Stimulated activated CD4-positive, alpha-beta T cell treated with anti-CD3 and anti-CD28 coated beads, Interleukin-4, amount 100 ng/mL, for 24 hours (primary cell): ENCODE data around the gene RPRD1B.

ENCODE experiments used
- DNase-seq: peaks from one replicate; pipeline ENCODE4 v3.0.0-alpha.2; 2020

The RPRD1B gene

GRCh38 chr20:38033330-38034107 is at the start of gene RPRD1B, which contains the start of gene TTI1:
TSS of gene RPRD1B (plus strand) at chr20:38033746. CDS start at chr20:38033948, 202 bp downstream.
TSS of gene TTI1 (minus strand) at chr20:38033456. CDS start at chr20:38013816, 19,640 bp downstream.
- peak; percentile 90 for DNase-seq

GRCh38 chr20:37984018-37984785 is 49.3 kb upstream of the RPRD1B start:
- no peak for DNase-seq

- no peak for DNase-seq
These were observed 47.3 kb upstream of the RPRD1B start for GRCh38 chr20:37986044-37986858.

GRCh38 chr20:37986873-37987601 is 46.5 kb upstream of the RPRD1B start:
- DNase-seq = no peak

GRCh38 chr20:37987602-37988290 is 45.8 kb upstream of the RPRD1B start:
- no peak for DNase-seq

GRCh38 chr20:37988306-37988954 is 45.1 kb upstream of the RPRD1B start:
- DNase-seq = no peak

- no peak for DNase-seq
These were observed 43.8 kb upstream of the RPRD1B start for GRCh38 chr20:37989601-37990295.

GRCh38 chr20:37990571-37991151 is 42.9 kb upstream of the RPRD1B start:
- peak; percentile 61 for DNase-seq

DNA sequence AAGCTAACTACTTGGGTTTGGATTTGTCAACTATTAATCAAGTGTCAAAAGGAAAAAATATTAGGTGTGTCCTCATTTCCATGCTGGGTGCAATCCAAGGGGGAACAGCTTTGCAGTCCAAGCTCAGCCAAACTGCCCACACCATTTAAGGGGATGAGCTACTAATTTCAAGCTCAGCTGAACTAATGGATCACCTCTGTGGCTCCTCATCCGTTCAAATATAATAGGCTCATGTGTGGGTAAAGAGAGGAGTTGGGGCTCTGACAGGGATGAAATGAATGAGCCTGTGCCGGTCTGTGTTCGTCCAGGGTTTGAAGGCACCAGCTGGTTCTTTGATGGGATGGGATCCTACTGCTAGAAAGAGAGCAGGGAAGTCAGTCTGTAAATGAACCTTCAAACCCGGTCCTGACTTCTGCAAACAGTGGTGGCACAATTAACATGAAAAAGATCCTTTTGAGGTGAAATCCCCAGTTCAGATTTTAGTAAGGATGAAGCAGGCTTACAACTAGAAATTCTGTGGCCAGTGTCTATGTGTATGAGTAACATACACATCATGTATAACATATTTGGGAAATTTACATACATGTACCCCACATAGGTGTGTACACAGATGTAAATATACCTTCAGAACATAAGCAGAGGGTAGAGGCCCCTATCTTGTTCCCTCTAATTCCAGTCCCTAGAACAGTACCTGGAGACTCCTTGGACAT is 42.2 kb upstream of the RPRD1B start:
- no peak for DNase-seq

DNA sequence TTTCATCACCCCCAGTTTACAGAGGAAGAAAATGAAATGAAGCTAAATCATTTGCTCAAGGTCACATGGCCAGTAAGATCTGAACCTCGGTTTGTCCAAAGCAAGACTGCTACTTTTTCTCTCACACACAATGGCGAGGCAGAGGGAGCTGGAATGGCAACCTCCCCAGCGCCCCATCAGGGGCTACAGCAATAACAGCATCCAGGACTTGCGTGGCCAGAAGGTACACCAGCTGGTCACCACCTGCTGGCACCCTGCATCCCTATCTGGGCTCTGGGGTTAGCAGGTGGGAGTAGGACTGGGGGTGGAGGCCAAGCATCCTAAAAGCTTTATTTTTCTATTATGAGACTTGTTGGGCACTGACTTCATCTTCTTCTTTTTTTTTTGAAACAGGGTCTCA is 41.6 kb upstream of the RPRD1B start:
- no peak for DNase-seq

DNA sequence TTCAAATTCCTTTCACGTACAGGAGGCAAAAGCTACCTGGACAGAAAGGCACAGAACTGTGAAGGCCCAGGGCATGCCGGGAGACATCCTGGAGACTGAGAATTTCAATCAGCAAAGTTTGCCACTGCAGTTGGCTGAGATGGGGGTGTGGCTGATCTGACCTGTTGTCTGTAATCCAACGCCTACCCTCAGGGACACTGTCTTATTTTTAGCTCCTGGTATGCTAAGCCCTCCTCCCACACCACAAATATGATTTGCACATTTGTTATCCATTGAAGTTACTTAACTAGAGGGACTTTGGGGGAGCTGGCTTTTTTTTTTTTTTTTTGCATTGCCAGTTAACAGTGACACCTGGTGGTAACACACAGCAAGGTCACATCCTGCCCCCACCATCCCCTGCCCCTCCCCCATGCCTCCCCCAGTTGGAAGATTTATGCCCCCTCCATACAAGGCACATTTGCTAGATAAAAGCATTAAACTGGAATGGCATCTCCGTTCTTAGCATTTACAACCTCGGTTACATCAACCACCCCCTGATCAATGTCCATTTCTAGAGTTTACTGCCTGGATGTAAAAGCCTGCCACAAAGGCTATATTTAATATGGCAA is 40.6 kb upstream of the RPRD1B start:
- peak; percentile 10 for DNase-seq

DNA sequence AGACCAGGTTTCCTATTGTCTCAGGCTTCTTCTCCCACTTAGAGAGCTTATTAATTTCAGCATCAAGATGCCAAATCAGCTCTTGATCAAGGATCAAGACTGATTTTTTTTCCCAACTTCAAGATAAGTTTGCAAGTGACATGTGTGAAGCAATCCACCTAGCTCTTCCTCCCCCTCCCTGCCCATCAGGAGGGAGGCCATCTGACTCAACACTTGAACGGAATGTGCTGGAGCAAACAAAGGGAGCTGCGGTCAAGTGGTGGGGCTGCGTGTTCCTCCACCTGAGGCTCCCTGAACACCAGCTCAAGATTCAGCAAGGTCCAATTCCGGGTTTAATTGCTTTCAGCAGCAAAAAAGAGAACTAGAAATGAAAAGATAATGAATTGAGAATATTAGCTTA is 39.0 kb upstream of the RPRD1B start:
- DNase-seq = no peak

DNA sequence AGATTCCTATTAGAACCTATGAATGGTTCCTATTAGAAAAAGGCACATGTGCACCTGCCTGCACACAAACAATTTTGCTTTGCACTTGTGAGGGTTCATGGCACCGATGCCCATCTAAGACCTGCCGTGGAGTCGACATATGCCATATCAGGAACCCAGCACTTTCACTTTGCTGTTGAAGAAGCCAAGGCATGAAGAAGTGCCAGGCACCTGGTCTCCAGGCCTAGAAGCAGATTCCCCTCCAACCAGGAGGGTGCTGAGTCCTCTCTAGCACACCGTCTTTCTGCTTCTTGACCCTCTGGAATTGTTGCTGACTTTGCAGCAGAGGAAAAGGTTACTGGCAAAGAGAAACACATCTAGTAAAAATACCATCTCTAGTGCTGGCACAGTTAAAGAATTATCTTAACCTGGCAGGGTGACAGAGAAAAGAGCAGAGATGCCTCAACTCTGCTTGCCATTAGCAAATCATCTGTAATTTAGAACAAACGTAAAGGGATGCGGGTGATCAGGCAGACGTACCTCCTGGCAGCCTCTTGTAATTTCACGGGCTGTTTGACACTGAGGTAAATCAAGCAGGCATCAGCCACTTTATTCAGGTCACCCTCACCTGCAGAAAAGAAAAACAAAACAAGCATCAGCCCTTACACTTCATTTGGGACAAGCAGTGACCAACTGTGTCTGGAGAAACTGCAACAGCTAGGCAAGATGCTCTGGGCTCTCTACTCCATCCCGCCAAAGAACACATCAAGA is 37.5 kb upstream of the RPRD1B start:
- no peak for DNase-seq

DNA sequence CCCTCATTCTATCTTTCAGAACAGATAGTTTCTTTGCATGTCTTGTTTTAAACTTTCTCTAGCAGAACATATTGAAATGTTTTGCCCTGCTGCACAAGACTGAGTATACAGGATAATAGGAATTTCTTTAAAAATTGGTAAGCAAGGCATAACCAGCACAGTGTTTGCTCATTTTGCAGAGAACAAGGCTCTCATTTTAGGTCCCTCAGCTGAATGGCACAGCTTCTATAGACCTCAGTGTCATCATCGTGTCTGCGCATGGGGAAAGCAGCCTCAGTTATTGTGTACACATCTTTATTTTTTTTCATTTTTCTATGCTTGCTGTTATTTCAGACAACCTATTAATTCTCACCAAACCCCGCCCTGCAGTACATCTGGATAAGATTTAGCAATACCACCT is 36.0 kb upstream of the RPRD1B start:
- DNase-seq = no peak

DNA sequence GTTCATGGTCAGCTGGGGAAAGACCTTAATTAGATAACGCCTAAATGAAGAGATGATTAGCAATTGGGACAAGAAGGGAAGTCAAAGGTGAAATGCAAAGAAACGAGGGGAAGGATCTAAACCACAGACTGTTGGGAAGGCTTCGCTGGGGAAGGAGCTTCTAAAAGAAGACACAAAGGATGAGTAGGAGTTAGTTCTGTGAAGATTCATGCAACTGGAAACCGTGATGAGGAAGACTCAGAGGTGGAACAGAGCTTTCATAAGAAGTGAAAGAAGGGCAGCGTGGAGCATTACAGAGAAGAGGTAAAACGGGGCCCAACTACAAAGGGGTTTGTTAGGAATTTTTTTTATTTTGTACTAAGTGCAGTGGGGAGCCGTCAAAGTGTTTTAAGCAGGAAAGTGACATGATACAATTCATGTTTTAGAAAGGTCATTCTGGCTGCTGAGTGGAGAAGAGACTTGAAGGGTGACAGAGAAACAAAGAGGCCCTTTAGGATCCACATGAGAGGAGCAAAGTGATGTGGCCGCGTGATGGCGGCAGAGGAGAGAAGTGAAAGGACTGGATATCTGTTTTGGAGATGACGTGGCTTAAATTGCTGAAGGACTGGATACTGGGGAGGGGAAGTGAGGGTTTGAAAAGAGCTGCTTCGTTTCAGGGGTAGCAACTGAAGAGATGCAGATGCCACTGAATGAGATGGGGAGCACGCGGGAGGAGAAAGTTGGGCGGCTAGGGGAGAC is 33.9 kb upstream of the RPRD1B start:
- DNase-seq = no peak

DNA sequence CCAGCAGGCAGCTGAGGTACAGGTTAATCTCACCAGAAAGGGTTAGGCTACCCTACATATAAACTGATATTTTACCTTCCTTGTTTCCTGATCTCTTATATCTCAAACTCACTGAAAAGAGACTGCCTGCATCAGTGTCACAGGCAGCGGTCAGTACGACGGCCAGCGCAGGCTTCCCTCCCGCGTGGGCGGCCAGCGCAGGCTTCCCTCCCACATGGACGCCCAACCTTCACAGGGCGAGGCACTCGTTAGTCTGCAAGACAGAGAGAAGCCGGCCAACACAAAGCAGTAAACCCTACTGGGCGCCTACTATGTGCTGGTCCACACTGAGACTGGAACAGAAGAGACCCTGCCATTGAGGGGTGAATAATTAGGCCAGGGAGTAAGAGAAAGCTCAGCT is 33.3 kb upstream of the RPRD1B start:
- DNase-seq = no peak

- peak; percentile 7 for DNase-seq
These were observed 32.2 kb upstream of the RPRD1B start for GRCh38 chr20:38001173-38001875.
